Endothelial cell of umbilical vein (primary cell): ENCODE measurements around the gene CAMKMT. TPM values are rescaled to one million over a fixed set of nuclear protein-coding genes. Genes with fewer than 3 reads are reported as not detected.

Experiments used
- BruUV-seq: library from RNA; stranded (reverse); fragments of 400-500 nt; replicated peaks from 2 replicates; lab custom pipeline; 2021; lab: Mats Ljungman, UMichigan
- CTCF ChIA-PET: fragments of 300-600, 350-600 bp; sonication (Branson Sonifier 250); formaldehyde crosslinking; loops from one replicate; lab custom pipeline; 2021; ENCODE audit warnings: antibody characterized with exemption, inconsistent platforms; lab: Charles Lee
- POLR2A ChIA-PET: fragments of 300-600, 350-600 bp; sonication (Branson Sonifier 250); formaldehyde crosslinking; loops from one replicate; lab custom pipeline; 2021; ENCODE audit warnings: antibody characterized with exemption, inconsistent platforms; lab: Charles Lee
- DNase-seq: peaks from one replicate; pipeline ENCODE4 v3.0.0-alpha.2; 2011; ENCODE audit warnings: low read depth, low spot score
- FAIRE-seq: peaks from 2 replicates; lab custom pipeline; 2011; peaks lifted over from hg19 to GRCh38; lab: Jason Lieb, UNC
- H2AFZ ChIP-seq: 2 replicates; pipeline ENCODE4 v1.6.0; 2012; ENCODE audit warnings: low read depth, low read length, control low read depth, inconsistent platforms
- H3K27ac ChIP-seq: 2 replicates; pipeline ENCODE4 v1.5.1; 2011; ENCODE audit warnings: low read depth, mild to moderate bottlenecking, control low read depth, low read length, moderate library complexity; ENCODE audit not compliant: insufficient read depth
- H3K27me3 ChIP-seq, 2 experiments: 2 replicates each; pipeline versions ENCODE4 v1.6.0 to v1.6.1; 2011; ENCODE audit warnings: low read length in 2 of 2, mixed read lengths in 1 of 2; ENCODE audit not compliant: control insufficient read depth in 2 of 2, insufficient read depth in 2 of 2
- H3K36me3 ChIP-seq, 2 experiments: 2 replicates in 1 of 2; 3 replicates in 1 of 2; pipeline ENCODE4 v1.5.1; 2011; ENCODE audit warnings: low read length in 2 of 2, mild to moderate bottlenecking in 1 of 2, moderate library complexity in 1 of 2; ENCODE audit not compliant: control insufficient read depth in 2 of 2, insufficient read depth in 2 of 2; ENCODE audit errors: extremely low read depth in 1 of 2
- H3K4me1 ChIP-seq: 3 replicates; pipeline ENCODE4 v1.5.1; 2011; ENCODE audit warnings: mild to moderate bottlenecking, low read length; ENCODE audit not compliant: control insufficient read depth, insufficient read depth; ENCODE audit errors: extremely low read depth
- H3K4me2 ChIP-seq: 2 replicates; pipeline ENCODE4 v1.6.1; 2011; ENCODE audit warnings: low read length, control low read depth, mixed read lengths; ENCODE audit not compliant: insufficient read depth
- H3K4me3 ChIP-seq, 3 experiments: fragments of 200-600 bp in 1 of 3; sonication (generic), shearing (Covaris generic) in 1 of 3; replicated peaks in 1 of 3; 2 replicates each; pipeline ENCODE4 v1.5.1; 2011 to 2016; ENCODE audit warnings: control low read depth in 3 of 3, low read length in 3 of 3, mild to moderate bottlenecking in 2 of 3, inconsistent platforms in 1 of 3, low read depth in 1 of 3, moderate library complexity in 1 of 3; ENCODE audit not compliant: insufficient read depth in 1 of 3
- H3K79me2 ChIP-seq: 2 replicates; pipeline ENCODE4 v1.6.0; 2012; ENCODE audit warnings: low read length, inconsistent platforms; ENCODE audit not compliant: control insufficient read depth, insufficient read depth
- H3K9ac ChIP-seq: replicated peaks from 2 replicates; pipeline ENCODE3; 2011; ENCODE audit warnings: low read length, control low read depth; ENCODE audit not compliant: insufficient read depth; ENCODE audit errors: extremely low read depth
- H3K9me1 ChIP-seq: replicated peaks from 3 replicates; pipeline ENCODE4 v1.6.0; 2011; ENCODE audit warnings: mild to moderate bottlenecking, low read length; ENCODE audit not compliant: control insufficient read depth, insufficient read depth; ENCODE audit errors: extremely low read depth
- H3K9me3 ChIP-seq: replicated peaks from 2 replicates; pipeline ENCODE4 v1.5.1; 2012; ENCODE audit warnings: low read length, inconsistent platforms; ENCODE audit not compliant: control insufficient read depth, insufficient read depth
- H4K20me1 ChIP-seq: replicated peaks from 2 replicates; pipeline ENCODE3; 2011; ENCODE audit warnings: mild to moderate bottlenecking, low read length; ENCODE audit not compliant: control insufficient read depth, insufficient read depth; ENCODE audit errors: extremely low read depth
- EZH2 ChIP-seq: IDR thresholded peaks from 2 replicates; pipeline ENCODE4 v1.6.1; 2012; ENCODE audit warnings: borderline replicate concordance, low read depth, mild to moderate bottlenecking, moderate library complexity, low read length, inconsistent platforms; ENCODE audit not compliant: severe bottlenecking
- FOS ChIP-seq: IDR thresholded peaks from 2 replicates; pipeline ENCODE4 v1.6.1; 2011; ENCODE audit warnings: mild to moderate bottlenecking, low read length, moderate library complexity, borderline replicate concordance; ENCODE audit not compliant: insufficient read depth
- GATA2 ChIP-seq: IDR thresholded peaks from 2 replicates; pipeline ENCODE4 v1.7.0; 2011; ENCODE audit warnings: low read depth, mild to moderate bottlenecking, moderate library complexity, mixed read lengths, low read length; ENCODE audit not compliant: insufficient read length, insufficient read depth
- JUN ChIP-seq: IDR thresholded peaks from 2 replicates; pipeline ENCODE4 v1.6.1; 2011; ENCODE audit warnings: borderline replicate concordance, low read depth; ENCODE audit not compliant: insufficient read length, insufficient read depth
- MYC ChIP-seq: IDR thresholded peaks from one replicate; pipeline ENCODE4 v1.6.1; 2011; ENCODE audit warnings: mild to moderate bottlenecking, low read depth, low read length
- POLR2A ChIP-seq: IDR thresholded peaks from 2 replicates; pipeline ENCODE4 v1.6.1; 2012; ENCODE audit warnings: low read depth, mild to moderate bottlenecking, control low read depth, low read length
- dilution Hi-C: fragments of 300-500 bp; cut with MboI; formaldehyde crosslinking; loops from one replicate; pipeline ENCODE4 v1.15.0; 2019; ENCODE audit warnings: low sequenced_read_pairs; ENCODE audit not compliant: extremely low pct_ligation_motif_present
- intact Hi-C: fragments of 100-400 bp; cut with micrococcal nuclease; formaldehyde crosslinking; loops from one replicate; pipeline ENCODE4 v1.10.0; 2022
- polyA plus RNA-seq, 4 experiments: library from polyadenylated mRNA; depleted of rRNA in 3 of 4; stranded (reverse) in 3 of 4; unstranded in 1 of 4; fragments of >200 nt; gene quantifications; 2 replicates each; pipeline versions ENCODE4 v1.2.1 to v1.2.3, GENCODE V29; 2011 to 2012; ENCODE audit warnings: missing spikeins in 1 of 4
- total RNA-seq: library from RNA; stranded (reverse); gene quantifications from 2 replicates; pipeline ENCODE4 v1.2.3, GENCODE V29; 2021

CAMKMT gene
- total and polyA plus RNA-seq, 2 donors (not counting 3 experiments of a cell fraction or from before 2014, with no cell fraction given) = 4.1 to 10.7 TPM

- no peak for FAIRE-seq
- Histone ChIP-seq H3K4me3 (no peak overlapping the region), H3K4me1 (no peaks in the 10 kb centered on the region), H3K27me3 (no peaks in the 10 kb centered on the region), H3K4me2 (no peak overlapping the region), H3K9ac (no peak overlapping the region), H3K36me3 (no peaks in the 10 kb centered on the region), H4K20me1 (no peaks in the 10 kb centered on the region), H2AFZ (no peak overlapping the region), H3K9me3 (no peaks in the 10 kb centered on the region), H3K27ac (no peak overlapping the region), H3K79me2 (no peaks in the 10 kb centered on the region), H3K9me1 (no peaks in the 10 kb centered on the region)
- TF ChIP-seq GATA2 (no peak), POLR2A (no peak), MYC (no peak), JUN (no peak)
- no TSS peak for BruUV-seq
- intact Hi-C loops = no loop called here
- ChIA-PET POLR2A (no interaction called here), CTCF (interaction anchor here (1.1 to 2.4 kb wide), 2 partner anchors 24 to 205 kb away, joined by 3 to 9 read pairs; no protein-coding TSS in a partner anchor)
- no peak for DNase-seq
- dilution Hi-C loops = no loop called here
Observed at GRCh38 chr2:44684559-44684958, 322.8 kb downstream of the CAMKMT start.

GRCh38 chr2:44686561-44686960, 324.8 kb downstream of the CAMKMT start:
- H3K27me3 ChIP-seq = no peaks in the 10 kb centered on the region
- no peaks in the 10 kb centered on the region for H3K36me3 ChIP-seq
- H3K9me3 ChIP-seq = no peaks in the 10 kb centered on the region
- intact Hi-C loops = no loop called here
- no peak overlapping the region for H3K4me2 ChIP-seq
- no peak overlapping the region for H3K27ac ChIP-seq
- ChIA-PET CTCF (interaction anchor here (1.3 to 2.4 kb wide), 4 partner anchors 11 to 294 kb away, joined by 4 to 9 read pairs (median 4); no protein-coding TSS in a partner anchor), POLR2A (no interaction called here)
- peak; percentile 59 for FAIRE-seq
- no peaks in the 10 kb centered on the region for H3K9me1 ChIP-seq
- no peak overlapping the region for H3K9ac ChIP-seq
- H4K20me1 ChIP-seq = no peaks in the 10 kb centered on the region
- no peak overlapping the region for H3K4me3 ChIP-seq
- dilution Hi-C loops = no loop called here
- no TSS peak for BruUV-seq
- H2AFZ ChIP-seq = no peak overlapping the region
- TF ChIP-seq EZH2 (no peak), FOS (peak; percentile 25)
- peak; percentile 6 for DNase-seq
- no peaks in the 10 kb centered on the region for H3K4me1 ChIP-seq
- no peaks in the 10 kb centered on the region for H3K79me2 ChIP-seq
